Bronchial epithelial cell (primary cell): Measurements from ENCODE around the gene DSCAM. TPM values are rescaled to one million over a fixed set of nuclear protein-coding genes. Genes with fewer than 3 reads are reported as not detected.
A peak's percentile ranks its signal among the peaks of the same experiment; 100 is the strongest.

ENCODE experiments used
- DNase-seq: peaks from one replicate; pipeline ENCODE4 v3.0.0-alpha.2; 2010; ENCODE audit warnings: low read depth
- FAIRE-seq: peaks from 2 replicates; lab custom pipeline; 2011; peaks lifted over from hg19 to GRCh38; lab: Jason Lieb, UNC
- H3K27me3 ChIP-seq: 2 replicates; pipeline ENCODE4 v1.5.1; 2011; ENCODE audit warnings: low read length; ENCODE audit not compliant: control insufficient read depth, insufficient read depth
- H3K36me3 ChIP-seq: 2 replicates; pipeline ENCODE4 v1.5.1; 2011; ENCODE audit warnings: low read length; ENCODE audit not compliant: control insufficient read depth, insufficient read depth
- H3K4me3 ChIP-seq: 2 replicates; pipeline ENCODE4 v1.5.1; 2011; ENCODE audit warnings: mild to moderate bottlenecking, low read depth, low read length, control low read depth
- total RNA-seq: library from RNA; depleted of rRNA; stranded (reverse); fragments of >200 nt; gene quantifications from 2 replicates; pipeline ENCODE4 v1.2.1, GENCODE V29; 2014
- TF ChIP-seq, protein P1 (sequence below): IDR thresholded peaks from 2 replicates; pipeline ENCODE4 v1.5.1; 2011; ENCODE audit warnings: mild to moderate bottlenecking, moderate library complexity, low read length, control low read depth, inconsistent platforms; ENCODE audit not compliant: insufficient read depth, severe bottlenecking

DSCAM gene
- total RNA-seq, 1 donor from 2014 or later: 0.53 TPM

DNA sequence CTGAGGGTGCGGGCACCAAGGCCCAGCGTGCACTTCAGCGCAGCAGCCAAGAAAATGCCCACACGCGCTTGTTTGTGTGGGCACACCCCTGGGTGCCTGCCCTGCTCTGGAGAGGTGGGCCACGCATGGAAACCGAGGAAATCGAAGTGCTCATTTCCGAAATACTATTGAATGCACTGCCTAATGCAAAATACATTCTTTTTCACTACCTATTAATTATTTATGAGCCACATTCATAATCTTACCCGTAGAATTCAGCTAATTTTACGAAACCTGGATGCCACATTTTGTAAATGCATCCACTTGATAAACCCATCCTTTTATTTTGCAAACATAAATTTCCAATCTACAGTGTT lies 4.8 kb downstream of the DSCAM start:
- Histone ChIP-seq H3K27me3 (no peaks in the 10 kb centered on the region), H3K4me3 (no peak overlapping the region)

DNA sequence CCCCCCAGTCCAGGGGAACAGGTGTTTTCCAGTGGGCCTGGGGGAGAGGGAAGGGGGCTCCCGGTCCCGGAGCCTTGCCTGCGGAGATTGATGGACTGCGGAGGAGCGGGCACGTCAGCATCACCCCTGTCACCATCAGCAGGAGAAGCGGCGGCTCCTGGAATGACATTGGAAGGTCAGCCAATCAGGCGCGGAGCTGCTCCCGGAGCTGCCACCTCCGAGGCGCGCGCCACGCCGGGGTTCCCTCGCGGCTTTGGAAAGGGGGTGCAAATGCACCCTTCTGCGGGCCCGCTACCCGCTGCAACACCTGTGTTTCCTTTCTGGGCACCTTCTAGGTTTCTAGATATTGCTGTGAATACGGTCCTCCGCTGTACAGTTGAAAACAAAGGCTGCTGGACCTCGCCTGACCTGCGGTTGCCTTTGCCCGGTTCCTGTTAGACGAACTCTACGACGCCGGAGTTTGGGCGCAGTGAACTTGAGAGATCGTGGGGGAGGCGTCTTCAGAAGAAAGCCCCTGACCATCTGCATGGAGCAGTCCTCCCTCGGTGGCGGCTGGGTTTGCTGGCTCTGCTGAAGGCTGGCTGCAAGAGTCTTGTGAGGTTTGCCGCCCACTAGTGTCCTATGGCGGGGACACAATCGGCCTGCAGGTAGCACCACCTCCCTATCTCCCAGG lies 5.3 kb downstream of the DSCAM start:
- no peaks in the 10 kb centered on the region for H3K27me3 ChIP-seq
- peak overlapping the region; percentile 35 for H3K4me3 ChIP-seq
- TF ChIP-seq, protein P1, sequence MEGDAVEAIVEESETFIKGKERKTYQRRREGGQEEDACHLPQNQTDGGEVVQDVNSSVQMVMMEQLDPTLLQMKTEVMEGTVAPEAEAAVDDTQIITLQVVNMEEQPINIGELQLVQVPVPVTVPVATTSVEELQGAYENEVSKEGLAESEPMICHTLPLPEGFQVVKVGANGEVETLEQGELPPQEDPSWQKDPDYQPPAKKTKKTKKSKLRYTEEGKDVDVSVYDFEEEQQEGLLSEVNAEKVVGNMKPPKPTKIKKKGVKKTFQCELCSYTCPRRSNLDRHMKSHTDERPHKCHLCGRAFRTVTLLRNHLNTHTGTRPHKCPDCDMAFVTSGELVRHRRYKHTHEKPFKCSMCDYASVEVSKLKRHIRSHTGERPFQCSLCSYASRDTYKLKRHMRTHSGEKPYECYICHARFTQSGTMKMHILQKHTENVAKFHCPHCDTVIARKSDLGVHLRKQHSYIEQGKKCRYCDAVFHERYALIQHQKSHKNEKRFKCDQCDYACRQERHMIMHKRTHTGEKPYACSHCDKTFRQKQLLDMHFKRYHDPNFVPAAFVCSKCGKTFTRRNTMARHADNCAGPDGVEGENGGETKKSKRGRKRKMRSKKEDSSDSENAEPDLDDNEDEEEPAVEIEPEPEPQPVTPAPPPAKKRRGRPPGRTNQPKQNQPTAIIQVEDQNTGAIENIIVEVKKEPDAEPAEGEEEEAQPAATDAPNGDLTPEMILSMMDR: peak; percentile 83
- DNase-seq (peak; percentile 54), FAIRE-seq (no peak)
- H3K36me3 ChIP-seq: no peaks in the 10 kb centered on the region

More for the DNA sequence above, 4.8 kb downstream of the DSCAM start:
- TF ChIP-seq, protein P1: no peak
- FAIRE-seq (no peak), DNase-seq (no peak)
- no peaks in the 10 kb centered on the region for H3K36me3 ChIP-seq

GRCh38 chr21:40840401-40841125 lies 6.4 kb downstream of the DSCAM start:
- FAIRE-seq: no peak
- no peak overlapping the region for H3K4me3 ChIP-seq
- TF ChIP-seq, protein P1: no peak
- H3K36me3 ChIP-seq: no peaks in the 10 kb centered on the region
- peak; percentile 44 for DNase-seq
- no peaks in the 10 kb centered on the region for H3K27me3 ChIP-seq

GRCh38 chr21:40839521-40839920 lies 7.4 kb downstream of the DSCAM start:
- TF ChIP-seq, protein P1: no peak
- no peak for DNase-seq
- H3K27me3 ChIP-seq: no peaks in the 10 kb centered on the region
- no peak overlapping the region for H3K4me3 ChIP-seq
- no peaks in the 10 kb centered on the region for H3K36me3 ChIP-seq
- FAIRE-seq: no peak

- Histone ChIP-seq H3K27me3 (no peaks in the 10 kb centered on the region), H3K36me3 (no peaks in the 10 kb centered on the region), H3K4me3 (no peak overlapping the region)
- TF ChIP-seq, protein P1: no peak
- peak; percentile 87 for DNase-seq
- FAIRE-seq: no peak
These were observed 9.5 kb downstream of the DSCAM start for GRCh38 chr21:40837456-40837855.
